ENCODE data around the gene SLC23A2.
"Not testable (repeated sequence)": the region's sequence is repeated elsewhere in the genome, so short reads cannot be mapped to it uniquely, and the experiment has no call there.

The SLC23A2 gene

GRCh38 chr20:4869290-4870193 is 131.8 kb downstream of the SLC23A2 start:
- no peak for FAIRE-seq

- FAIRE-seq, result no peak
Measured at GRCh38 chr20:4867051-4867450, 134.3 kb downstream of the SLC23A2 start.

GRCh38 chr20:4866429-4866828 is 134.9 kb downstream of the SLC23A2 start:
- FAIRE-seq, result no peak

GRCh38 chr20:4864311-4864752 is 137.0 kb downstream of the SLC23A2 start:
- FAIRE-seq, result no peak

- FAIRE-seq, result no peak
Measured at GRCh38 chr20:4862661-4863060, 138.6 kb downstream of the SLC23A2 start.

- FAIRE-seq, result no peak
Measured at GRCh38 chr20:4861961-4862360, 139.3 kb downstream of the SLC23A2 start.

GRCh38 chr20:4858000-4858399 is 143.3 kb downstream of the SLC23A2 start:
- no peak for FAIRE-seq

- FAIRE-seq, result no peak
Measured at GRCh38 chr20:4856022-4856755, 145.1 kb downstream of the SLC23A2 start.

GRCh38 chr20:4855555-4855954 is 145.8 kb downstream of the SLC23A2 start:
- FAIRE-seq, result no peak

- no peak for FAIRE-seq
Measured at GRCh38 chr20:4855097-4855496, 146.2 kb downstream of the SLC23A2 start.

- FAIRE-seq, result no peak
Measured at GRCh38 chr20:4854561-4854901, 146.8 kb downstream of the SLC23A2 start.

GRCh38 chr20:4853757-4854560 is 147.4 kb downstream of the SLC23A2 start:
- FAIRE-seq, result no peak

- FAIRE-seq, result no peak
Measured at GRCh38 chr20:4853004-4853403, 148.3 kb downstream of the SLC23A2 start.

- no peak for FAIRE-seq
Measured at GRCh38 chr20:4850960-4851359, 150.3 kb downstream of the SLC23A2 start.

GRCh38 chr20:4848829-4849228 is 152.5 kb downstream of the SLC23A2 start:
- not testable (repeated sequence) for FAIRE-seq

- FAIRE-seq, result no peak
Measured at GRCh38 chr20:4848041-4848440, 153.3 kb downstream of the SLC23A2 start.

- FAIRE-seq, result no peak
Measured at GRCh38 chr20:4846821-4847220, 154.5 kb downstream of the SLC23A2 start.

- FAIRE-seq, result no peak
Measured at GRCh38 chr20:4844751-4845465, 156.4 kb downstream of the SLC23A2 start.

GRCh38 chr20:4844325-4844724 is 157.0 kb downstream of the SLC23A2 start:
- FAIRE-seq, result no peak

- FAIRE-seq, result no peak
Measured at GRCh38 chr20:4840801-4841200, 160.5 kb downstream of the SLC23A2 start.

- FAIRE-seq, result no peak
Measured at GRCh38 chr20:4838526-4838925, 162.8 kb downstream of the SLC23A2 start.

GRCh38 chr20:4837760-4838159 is 163.6 kb downstream of the SLC23A2 start:
- FAIRE-seq, result no peak

GRCh38 chr20:4836935-4837334 is 164.4 kb downstream of the SLC23A2 start:
- FAIRE-seq, result no peak

All from A204.1 (cell line).